ENCODE results near the gene SOX30.
"Not testable (repeated sequence)": the region's sequence is repeated elsewhere in the genome, so short reads cannot be mapped to it uniquely, and the experiment has no call there.

SOX30 gene

GRCh38 chr5:157652377-157652692, at the start of gene SOX30:
TSS of gene SOX30 (minus strand) at chr5:157652438. CDS start at chr5:157652078, 360 bp downstream.
- DNase-seq (ENCODE audit: low spot score): no peak

GRCh38 chr5:157698674-157699073, 46.4 kb upstream of the SOX30 start:
- not testable (repeated sequence) for DNase-seq (ENCODE audit: low spot score)

DNA sequence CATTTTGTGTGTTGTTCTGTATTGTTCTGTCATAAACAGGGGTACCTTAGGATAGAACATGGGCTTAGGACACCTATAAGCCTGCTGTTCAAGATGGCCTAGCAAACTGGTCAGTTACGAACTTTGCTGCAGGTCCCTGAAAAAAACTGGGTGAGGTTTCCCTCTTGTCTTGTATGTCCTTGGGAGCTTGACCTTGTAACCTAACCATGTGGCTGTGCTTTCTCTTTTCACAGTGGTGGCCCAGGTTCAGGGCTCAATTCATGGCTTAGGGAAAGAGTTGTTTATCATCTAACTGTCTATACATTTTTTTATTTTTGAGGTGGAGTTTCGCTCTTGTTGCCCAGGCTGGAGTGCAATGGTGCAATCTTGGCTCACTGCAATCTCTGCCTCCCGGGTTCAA, 43.9 kb upstream of the SOX30 start:
- DNase-seq (ENCODE audit: low spot score): not testable (repeated sequence)

DNA sequence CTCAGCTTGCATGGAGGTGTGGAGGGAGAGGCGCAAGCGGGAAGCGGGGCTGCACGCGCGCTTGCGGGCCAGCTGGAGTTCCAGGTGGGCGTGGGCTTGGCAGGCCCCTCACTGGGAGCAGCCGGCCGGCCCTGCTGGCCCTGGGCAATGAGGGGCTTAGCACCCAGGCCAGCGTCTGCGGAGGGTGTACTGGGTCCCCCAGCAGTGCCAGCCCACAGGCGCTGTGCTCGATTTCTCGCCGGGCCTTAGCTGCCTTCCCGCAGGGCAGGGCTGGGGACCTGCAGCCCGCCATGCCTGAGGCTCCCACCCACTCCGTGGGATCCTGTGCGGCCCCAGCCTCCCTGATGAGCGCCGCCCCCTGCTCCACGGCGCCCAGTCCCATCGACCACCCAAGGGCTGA, 41.6 kb upstream of the SOX30 start:
- not testable (repeated sequence) for DNase-seq (ENCODE audit: low spot score)

DNA sequence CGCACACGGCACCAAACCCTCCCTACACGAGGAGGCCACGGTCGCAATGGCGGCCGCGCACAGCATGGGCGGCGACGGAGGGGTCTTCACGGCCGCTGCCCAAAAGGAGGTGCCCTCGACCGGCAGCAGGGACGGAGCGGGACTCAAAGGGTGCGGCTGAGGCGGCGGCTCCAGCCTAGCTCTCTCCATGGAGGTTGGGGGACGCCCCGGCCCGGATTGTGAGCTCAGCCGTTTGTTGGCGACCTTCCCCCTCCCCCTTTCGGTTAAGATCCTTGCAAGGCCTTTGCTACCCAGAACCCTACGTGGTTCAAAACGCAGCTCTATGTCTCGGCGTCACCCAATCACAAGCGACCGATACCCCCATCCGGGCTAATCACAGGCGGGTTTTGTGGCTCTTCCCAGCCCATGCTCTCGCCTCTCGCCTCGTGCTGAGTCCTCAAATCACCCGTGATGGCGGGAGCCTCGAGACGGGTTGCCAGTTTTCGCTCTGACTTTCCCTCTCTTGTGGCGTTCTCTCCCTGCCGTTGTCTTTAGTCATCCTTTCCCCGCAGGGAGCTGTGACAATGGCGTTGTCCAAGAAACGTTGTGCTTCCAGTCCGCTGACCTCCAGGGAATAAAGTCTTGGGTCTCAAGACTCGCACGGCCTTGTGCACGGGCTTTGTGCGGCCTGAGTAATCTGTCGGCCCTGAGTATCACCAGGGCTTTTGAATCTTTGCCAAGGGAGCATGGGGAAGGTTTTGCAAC, 38.6 kb upstream of the SOX30 start:
- no peak for DNase-seq (ENCODE audit: low spot score)

GRCh38 chr5:157689942-157690689, 37.9 kb upstream of the SOX30 start:
- no peak for DNase-seq (ENCODE audit: low spot score)

GRCh38 chr5:157687198-157687554, 34.9 kb upstream of the SOX30 start:
- no peak for DNase-seq (ENCODE audit: low spot score)

DNA sequence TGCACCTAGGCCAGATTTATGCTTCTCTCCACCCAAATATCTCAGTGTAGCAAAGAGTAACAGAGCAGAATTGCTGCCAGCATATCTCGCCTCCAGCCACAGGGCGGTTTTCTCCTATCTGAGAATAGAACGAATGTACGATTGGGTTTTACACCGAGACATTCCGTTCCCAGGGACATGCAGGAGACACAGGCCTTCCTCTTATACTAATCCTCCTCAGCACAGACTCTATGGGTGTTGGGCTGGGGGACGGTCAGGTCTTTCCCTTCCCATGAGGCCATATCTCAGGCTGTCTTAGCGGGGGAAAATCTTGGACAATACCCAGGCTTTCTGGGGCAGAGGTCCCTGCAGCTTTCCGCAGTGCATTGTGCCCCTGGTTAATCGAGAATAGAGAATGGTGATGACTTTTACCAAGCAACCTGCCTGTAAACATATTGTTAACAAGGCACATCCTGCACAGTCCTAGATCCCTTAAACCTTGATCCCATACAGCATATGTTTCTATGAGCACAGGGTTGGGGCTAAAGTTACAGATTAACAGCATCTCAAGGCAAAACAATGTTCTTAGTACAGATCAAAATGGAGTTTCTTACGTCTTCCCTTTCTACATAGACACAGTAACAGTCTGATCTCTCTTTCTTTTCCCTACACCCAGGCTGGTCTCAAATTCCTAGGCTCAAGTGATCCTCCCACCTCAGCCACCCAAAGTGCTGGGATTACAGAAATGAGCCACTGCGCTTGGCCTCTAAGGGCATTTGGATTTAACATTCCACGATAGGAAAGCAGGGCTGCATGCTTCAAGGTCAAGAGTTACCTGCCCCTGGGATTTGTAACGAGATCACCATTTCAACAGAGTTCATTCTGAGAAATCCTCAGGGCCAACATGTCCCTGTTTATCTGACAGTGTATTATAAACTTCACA, 34.3 kb upstream of the SOX30 start:
- DNase-seq (ENCODE audit: low spot score): not testable (repeated sequence)

DNA sequence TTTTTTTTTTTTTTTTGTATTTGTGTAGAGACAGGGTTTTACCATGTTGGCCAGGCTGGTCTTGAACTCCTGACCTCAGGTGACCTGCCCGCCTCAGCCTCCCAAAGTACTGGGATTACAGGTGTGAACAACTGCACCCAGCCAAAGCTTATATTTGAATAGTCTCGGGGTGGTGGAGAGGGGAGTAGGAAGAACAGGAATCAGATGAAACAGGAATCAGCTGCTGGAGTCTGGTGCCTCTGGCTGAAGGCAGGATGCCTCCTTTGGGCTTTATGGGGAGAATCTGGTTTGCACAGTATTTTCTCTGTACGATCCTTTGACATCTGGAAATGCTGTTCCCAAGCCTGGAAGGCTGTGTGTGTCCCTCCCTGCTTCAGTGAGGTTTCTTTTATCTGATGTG, 30.0 kb upstream of the SOX30 start:
- DNase-seq (ENCODE audit: low spot score): no peak

- no peak for DNase-seq (ENCODE audit: low spot score)
Measured at GRCh38 chr5:157681048-157681447, 28.8 kb upstream of the SOX30 start.

DNA sequence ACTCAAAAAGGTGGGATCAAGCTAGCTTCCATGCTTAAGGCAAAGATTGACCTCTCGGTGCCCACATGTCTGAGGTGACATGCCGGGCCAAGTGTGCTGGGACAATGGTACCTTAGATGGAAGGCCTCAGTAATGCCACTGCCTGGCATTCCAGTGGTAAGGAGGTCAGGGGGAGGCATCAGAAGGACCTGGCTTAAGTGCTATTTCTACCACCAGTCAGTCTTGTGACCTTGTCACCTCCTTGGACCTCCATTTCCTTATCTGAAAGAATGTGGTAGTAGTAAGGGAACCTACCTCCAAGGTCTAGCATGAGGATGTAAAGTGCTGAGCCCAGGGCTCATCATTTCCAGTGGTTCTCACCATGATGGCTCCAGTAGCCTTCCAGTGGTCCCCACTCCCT, 28.0 kb upstream of the SOX30 start:
- DNase-seq (ENCODE audit: low spot score): no peak

- no peak for DNase-seq (ENCODE audit: low spot score)
Measured at GRCh38 chr5:157679801-157680200, 27.6 kb upstream of the SOX30 start.

DNA sequence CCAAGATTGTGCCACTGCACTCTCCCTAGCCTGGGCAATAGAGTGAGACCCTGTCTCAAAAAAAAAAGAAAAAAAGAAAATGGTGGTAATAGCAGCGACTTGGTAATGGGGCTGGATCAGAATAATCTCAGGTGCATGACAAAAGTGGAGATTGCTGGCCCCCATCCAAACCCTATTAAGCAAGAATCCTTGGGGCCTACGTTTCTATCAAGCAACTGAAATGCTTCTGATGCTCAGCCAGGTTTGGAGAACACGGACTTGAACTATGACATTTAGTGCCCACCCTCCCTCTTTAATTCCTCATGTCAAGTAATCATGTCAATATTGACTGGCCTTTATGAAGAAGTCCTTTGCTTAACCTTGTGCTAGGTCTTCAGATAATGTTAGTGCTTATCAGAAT, 25.7 kb upstream of the SOX30 start:
- no peak for DNase-seq (ENCODE audit: low spot score)

GRCh38 chr5:157674351-157674750, 22.1 kb upstream of the SOX30 start:
- not testable (repeated sequence) for DNase-seq (ENCODE audit: low spot score)

GRCh38 chr5:157672976-157673375, 20.7 kb upstream of the SOX30 start:
- no peak for DNase-seq (ENCODE audit: low spot score)

- DNase-seq (ENCODE audit: low spot score): no peak
Measured at GRCh38 chr5:157671592-157672330, 19.5 kb upstream of the SOX30 start.

- DNase-seq (ENCODE audit: low spot score): no peak
Measured at GRCh38 chr5:157670662-157671591, 18.7 kb upstream of the SOX30 start, which contains the start of gene C5orf52. TSS of gene C5orf52 (plus strand) at chr5:157671533. CDS start at chr5:157671615, 82 bp downstream.

DNA sequence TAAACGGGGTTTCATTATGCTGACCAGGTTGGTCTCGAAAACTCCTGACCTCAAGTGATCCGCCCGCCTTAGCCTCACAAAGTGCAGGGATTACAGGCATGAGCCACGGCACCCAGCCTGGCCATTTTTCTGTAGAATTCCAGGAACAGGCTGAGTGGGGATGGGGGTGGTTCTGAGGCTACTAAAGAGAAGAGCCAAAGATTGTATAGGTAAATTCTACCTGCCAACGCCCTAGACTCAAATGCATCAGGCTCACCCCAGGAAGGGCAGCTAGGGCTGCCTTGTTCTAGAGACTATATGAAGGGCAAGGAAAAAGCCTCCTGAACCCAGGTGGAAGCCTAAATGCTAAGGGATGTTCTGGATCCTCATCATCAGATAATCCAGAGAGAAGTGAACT, 17.5 kb upstream of the SOX30 start:
- no peak for DNase-seq (ENCODE audit: low spot score)

DNA sequence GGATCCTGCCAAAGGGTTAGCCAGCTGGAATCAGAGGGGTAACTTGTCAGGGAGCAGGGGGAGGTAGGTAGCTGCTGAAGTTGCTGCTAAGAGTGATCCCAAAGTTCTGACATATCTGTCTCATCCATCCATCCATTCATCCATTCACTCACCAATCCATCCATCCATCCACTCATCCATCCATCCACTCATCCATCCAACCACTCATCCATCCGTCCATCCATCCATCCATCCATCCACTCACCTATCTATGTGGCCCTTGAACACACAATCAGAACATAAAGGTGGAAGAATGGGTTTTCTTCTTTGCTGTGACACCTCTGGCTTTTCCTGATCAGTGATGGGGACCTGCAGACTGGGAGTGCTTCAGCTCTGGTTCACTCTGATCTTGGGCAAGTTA, 16.1 kb upstream of the SOX30 start:
- no peak for DNase-seq (ENCODE audit: low spot score)

DNA sequence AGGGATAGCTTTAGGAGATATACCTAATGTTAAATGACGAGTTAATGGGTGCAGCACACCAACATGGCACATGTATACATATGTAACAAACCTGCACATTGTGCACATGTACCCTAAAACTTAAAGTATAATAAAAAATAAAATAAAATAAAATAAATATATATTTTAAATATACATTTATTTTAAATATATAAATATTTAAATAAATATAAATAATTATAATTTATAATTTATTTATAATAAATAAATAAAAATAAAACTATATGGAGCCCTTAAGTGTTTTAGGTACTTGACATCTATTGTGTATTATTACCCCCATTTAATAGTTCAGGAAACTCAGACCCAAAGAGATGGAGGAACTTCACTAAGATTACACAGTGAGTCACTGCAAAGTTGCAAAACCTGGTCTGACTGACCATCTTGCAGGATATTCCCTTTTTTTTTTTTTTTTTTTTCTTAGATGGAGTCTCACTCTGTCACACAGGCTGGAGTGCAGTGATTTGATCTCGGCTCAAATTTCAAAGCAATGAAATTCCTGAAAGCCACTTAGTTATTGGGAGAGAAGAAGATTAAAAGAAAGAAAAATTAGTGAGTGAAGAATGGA, 13.3 kb upstream of the SOX30 start:
- peak; percentile 32 for DNase-seq (ENCODE audit: low spot score)

Data from RKO (cell line).